Measurements from ENCODE around the gene NDE1.

The NDE1 gene

DNA sequence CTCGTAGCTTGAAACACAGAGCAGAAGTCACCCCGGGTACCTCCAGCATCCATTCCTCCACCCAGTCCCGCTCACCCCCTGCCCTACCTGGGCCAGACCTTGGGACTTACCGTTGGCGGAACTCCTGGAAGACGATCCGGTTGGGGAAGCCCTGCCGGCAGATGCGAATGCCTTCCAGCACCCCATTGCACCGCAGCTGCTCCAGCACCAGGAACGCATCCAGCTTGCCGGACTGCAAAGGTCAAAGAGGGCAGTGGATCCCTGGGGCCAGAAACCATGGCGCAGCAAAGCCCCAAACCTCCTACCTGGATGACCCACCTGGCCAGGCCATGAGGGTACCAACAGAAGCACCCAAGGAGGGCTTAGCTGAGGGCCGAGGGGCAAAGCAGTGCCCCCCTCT, 97.9 kb downstream of the NDE1 start:
- Mint-ChIP-seq H3K27me3 (ENCODE audit: low read depth, poor library complexity) (no peaks in the 10 kb centered on the region), H3K4me3 (no peak overlapping the region), H3K27ac (no peak overlapping the region), H3K36me3 (ENCODE audit: low read depth) (no peaks in the 10 kb centered on the region), H3K9me3 (no peaks in the 10 kb centered on the region), H3K4me1 (no peaks in the 10 kb centered on the region)
- DNase-seq = no peak
- TF ChIP-seq, protein P1, sequence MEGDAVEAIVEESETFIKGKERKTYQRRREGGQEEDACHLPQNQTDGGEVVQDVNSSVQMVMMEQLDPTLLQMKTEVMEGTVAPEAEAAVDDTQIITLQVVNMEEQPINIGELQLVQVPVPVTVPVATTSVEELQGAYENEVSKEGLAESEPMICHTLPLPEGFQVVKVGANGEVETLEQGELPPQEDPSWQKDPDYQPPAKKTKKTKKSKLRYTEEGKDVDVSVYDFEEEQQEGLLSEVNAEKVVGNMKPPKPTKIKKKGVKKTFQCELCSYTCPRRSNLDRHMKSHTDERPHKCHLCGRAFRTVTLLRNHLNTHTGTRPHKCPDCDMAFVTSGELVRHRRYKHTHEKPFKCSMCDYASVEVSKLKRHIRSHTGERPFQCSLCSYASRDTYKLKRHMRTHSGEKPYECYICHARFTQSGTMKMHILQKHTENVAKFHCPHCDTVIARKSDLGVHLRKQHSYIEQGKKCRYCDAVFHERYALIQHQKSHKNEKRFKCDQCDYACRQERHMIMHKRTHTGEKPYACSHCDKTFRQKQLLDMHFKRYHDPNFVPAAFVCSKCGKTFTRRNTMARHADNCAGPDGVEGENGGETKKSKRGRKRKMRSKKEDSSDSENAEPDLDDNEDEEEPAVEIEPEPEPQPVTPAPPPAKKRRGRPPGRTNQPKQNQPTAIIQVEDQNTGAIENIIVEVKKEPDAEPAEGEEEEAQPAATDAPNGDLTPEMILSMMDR (IDR thresholded peaks at IDR 0.05) = no peak

DNA sequence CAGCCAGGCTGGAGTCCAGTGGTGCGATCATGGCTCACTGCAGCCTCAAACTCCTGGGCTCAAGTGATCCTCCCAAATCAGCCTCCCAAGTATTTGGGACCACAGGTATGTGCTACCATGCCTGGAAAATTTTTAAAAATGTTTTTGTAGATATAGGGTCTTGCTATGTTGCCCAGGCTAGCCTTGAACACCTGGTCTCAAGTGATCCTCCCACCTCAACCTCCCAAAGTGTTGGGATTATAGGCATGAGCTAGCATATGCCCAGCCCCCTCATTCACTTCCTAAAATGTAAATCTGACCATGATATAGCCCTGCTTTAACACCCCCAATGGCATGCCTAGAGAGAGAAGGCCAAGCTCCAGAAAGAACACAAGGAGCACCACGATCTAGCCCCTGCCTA, 98.6 kb downstream of the NDE1 start:
- Mint-ChIP-seq H3K9me3 (no peaks in the 10 kb centered on the region), H3K27ac (peak overlapping the region; percentile 57), H3K36me3 (ENCODE audit: low read depth) (no peaks in the 10 kb centered on the region), H3K4me1 (no peaks in the 10 kb centered on the region), H3K27me3 (ENCODE audit: low read depth, poor library complexity) (no peaks in the 10 kb centered on the region), H3K4me3 (no peak overlapping the region)
- TF ChIP-seq, protein P1 (IDR thresholded peaks at IDR 0.05) = no peak
- no peak for DNase-seq

DNA sequence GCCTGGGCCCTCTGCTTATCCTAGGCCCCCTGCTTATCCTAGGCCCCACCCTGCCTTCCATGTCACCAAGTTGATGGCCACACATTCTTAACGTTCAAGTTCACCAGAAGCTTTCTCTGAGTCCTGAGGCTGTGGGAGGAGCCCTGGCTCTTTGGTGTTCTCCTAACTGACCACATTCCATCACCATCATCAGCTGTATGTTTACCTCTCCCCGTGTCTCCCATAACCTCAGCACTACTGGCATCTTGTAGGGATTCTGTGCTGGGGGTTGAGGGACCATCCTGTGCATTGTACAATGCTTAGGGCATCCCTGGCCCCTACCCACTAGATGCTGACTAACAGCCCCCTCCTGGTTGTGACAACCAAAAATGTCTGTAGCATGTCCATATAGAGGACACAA, 99.3 kb downstream of the NDE1 start:
- H3K27ac Mint-ChIP-seq = no peak overlapping the region
- no peaks in the 10 kb centered on the region for H3K4me1 Mint-ChIP-seq
- H3K9me3 Mint-ChIP-seq = no peaks in the 10 kb centered on the region
- no peak for DNase-seq
- H3K4me3 Mint-ChIP-seq = no peak overlapping the region
- TF ChIP-seq, protein P1 (IDR thresholded peaks at IDR 0.05) = no peak
- no peaks in the 10 kb centered on the region for H3K27me3 Mint-ChIP-seq (ENCODE audit: low read depth, poor library complexity)
- no peaks in the 10 kb centered on the region for H3K36me3 Mint-ChIP-seq (ENCODE audit: low read depth)

DNA sequence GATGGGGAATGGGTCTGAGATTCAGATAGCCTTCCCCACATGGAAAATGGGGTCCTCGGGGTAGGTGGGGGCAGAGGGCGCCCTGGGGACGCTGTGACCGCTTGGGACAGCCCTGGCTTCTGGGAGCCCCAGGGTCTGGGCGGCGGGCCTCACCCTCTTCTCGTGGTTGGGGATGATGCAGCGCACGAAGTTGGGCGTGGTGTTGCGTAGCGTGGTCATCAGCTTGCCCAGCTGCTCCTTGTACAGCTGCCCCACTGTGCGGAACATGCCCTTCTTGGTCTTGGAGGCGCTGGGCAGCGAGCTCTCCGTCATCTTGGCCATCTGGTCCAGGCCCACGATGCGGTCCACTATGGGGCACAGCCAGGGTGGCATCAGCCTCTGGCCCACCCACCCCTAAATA, 99.9 kb downstream of the NDE1 start:
- H3K9me3 Mint-ChIP-seq = no peaks in the 10 kb centered on the region
- no peak overlapping the region for H3K4me3 Mint-ChIP-seq
- no peak for DNase-seq
- no peaks in the 10 kb centered on the region for H3K36me3 Mint-ChIP-seq (ENCODE audit: low read depth)
- TF ChIP-seq, protein P1 (IDR thresholded peaks at IDR 0.05) = no peak
- H3K27ac Mint-ChIP-seq = no peak overlapping the region
- H3K4me1 Mint-ChIP-seq = no peaks in the 10 kb centered on the region
- H3K27me3 Mint-ChIP-seq (ENCODE audit: low read depth, poor library complexity) = no peaks in the 10 kb centered on the region

DNA sequence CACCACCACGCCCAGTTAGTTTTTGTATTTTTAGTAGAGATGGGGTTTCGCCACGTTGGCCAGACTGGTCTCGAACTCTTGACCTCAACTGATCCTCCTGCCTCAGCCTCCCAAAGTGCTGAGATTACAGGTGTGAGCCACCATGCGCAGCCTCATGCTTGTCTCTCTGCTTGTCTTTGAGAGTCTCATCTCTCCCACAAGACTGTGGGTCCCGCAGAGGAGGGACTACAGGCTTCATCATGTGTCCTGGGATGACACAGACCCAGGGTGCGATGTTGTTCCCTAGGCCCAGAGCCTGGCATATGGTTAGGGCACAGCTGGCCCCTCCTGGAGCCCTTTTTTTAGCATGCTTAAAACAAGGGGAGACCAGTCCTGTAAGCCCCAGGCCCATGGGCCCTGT, 101.9 kb downstream of the NDE1 start:
- peaks cover 5% of the 10 kb centered on the region for H3K27me3 Mint-ChIP-seq (ENCODE audit: low read depth, poor library complexity)

More for the DNA sequence above, 101.9 kb downstream of the NDE1 start:
- Mint-ChIP-seq H3K36me3 (ENCODE audit: low read depth) (no peaks in the 10 kb centered on the region), H3K9me3 (no peaks in the 10 kb centered on the region), H3K4me3 (no peak overlapping the region), H3K4me1 (no peaks in the 10 kb centered on the region), H3K27ac (no peak overlapping the region)
- TF ChIP-seq, protein P1 (IDR thresholded peaks at IDR 0.05) = no peak
- DNase-seq = no peak
